GM12801 (cell line): Measurements from ENCODE around the gene RXFP4.

Experiments
- TF ChIP-seq, protein P1 (sequence below): IDR thresholded peaks from one replicate; pipeline ENCODE4 v1.5.1; 2011; ENCODE audit warnings: control low read depth; ENCODE audit not compliant: insufficient read length; ENCODE audit errors: extremely low read depth

Gene RXFP4

DNA sequence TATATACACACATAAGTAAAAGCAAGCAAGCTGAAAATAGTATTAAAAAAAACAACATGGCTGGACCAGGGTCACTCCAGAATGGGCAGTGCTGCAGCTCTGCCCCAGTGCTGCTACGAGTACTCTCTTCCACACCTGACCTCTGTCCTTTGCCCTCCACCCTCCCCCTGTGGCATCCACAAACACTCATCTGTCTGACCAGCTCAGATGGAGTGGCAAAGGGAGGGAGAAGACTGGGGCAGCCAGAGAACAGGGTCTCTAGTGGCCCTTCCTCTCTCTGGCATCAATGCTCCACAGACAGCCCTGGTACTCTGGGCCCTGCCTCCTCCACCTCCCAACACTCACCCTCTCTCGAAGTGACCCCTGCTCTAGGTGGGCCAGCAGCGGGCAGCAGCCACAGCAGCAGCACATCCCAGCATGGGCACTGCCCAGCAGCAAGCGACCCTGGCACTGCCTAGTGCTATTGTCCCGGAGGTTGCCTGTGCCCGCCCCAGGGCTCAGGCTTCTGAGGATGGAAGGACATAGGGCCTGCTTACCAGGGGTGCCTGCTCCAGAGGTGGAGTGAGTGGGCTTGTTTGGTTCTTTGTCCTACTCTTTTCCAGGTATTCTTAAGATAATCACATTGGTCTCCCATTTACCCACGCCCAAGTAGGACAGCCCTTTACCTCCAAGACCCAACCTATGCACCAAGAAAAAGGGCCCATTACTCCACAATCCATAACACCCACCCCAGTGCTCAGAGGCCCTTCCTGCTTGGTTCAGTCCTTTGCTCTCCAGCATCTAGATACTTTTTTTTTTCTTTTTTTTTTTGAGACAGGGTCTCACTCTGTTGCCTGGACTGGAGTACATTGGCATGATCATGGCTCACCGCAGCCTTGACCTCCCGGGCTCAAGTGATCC, 30.7 kb downstream of the RXFP4 start:
- TF ChIP-seq, protein P1, sequence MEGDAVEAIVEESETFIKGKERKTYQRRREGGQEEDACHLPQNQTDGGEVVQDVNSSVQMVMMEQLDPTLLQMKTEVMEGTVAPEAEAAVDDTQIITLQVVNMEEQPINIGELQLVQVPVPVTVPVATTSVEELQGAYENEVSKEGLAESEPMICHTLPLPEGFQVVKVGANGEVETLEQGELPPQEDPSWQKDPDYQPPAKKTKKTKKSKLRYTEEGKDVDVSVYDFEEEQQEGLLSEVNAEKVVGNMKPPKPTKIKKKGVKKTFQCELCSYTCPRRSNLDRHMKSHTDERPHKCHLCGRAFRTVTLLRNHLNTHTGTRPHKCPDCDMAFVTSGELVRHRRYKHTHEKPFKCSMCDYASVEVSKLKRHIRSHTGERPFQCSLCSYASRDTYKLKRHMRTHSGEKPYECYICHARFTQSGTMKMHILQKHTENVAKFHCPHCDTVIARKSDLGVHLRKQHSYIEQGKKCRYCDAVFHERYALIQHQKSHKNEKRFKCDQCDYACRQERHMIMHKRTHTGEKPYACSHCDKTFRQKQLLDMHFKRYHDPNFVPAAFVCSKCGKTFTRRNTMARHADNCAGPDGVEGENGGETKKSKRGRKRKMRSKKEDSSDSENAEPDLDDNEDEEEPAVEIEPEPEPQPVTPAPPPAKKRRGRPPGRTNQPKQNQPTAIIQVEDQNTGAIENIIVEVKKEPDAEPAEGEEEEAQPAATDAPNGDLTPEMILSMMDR = no peak

DNA sequence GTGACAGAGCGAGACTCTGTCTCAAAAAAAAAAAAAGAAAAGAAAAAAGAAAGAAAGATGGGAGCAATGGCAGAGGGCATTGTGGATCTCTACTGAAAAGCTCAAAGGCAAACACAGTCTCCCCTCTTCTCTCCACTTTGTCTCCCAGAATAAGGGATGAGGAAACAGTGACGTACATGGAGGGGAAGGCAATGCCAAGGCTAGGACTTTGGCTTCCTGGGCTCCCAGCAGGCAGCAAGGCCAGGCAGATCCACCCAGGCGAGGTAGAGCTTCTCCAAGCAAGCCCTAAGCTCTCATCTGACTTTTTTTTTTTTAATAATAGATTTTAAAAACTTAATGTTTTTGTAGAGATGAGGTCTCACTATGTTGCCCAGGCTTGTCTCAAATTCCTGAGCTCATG, 32.3 kb downstream of the RXFP4 start:
- TF ChIP-seq, protein P1 = no peak

DNA sequence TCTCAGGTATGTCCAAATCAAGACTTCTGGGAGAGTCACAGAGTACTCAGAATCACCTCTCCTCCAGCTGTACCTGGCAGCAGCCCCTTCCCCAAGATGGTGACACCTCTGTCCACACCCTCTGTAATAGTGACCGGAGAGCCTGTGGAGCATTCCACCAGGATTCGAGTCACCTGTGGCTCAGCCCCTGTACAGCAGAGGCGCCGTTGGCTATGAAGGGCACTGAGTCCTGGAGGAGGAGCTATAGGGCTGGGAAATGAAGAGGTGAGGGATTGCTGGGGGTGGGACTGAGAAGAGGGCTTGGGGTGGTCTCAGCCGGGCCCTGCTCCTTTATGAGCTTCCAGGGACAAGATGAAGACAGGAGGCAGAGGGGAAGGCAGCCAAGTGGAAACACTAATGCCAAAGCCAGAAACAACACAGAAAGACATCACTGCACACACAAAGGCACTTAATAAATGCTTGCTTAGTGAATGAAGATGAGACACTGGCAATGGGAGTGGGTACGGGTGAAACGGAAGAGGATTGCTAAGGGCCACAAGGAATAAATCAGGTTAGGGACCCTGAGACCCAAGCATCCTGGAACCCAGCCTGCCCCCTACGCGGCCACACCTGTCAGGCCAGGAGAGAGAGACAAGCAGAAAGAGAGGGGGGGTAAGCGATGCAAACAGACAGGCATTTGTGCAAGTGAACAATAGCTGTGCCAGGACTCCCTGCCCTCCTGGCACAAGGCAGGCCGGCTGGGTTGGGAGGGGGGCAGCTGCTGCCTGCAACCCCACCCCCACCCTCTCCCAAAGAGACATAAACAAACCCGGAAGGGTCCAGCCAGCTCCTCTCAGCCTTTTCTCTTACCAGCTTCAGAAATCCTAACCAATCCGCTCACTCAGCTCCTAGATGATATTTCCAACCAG, 33.0 kb downstream of the RXFP4 start:
- TF ChIP-seq, protein P1 = no peak

DNA sequence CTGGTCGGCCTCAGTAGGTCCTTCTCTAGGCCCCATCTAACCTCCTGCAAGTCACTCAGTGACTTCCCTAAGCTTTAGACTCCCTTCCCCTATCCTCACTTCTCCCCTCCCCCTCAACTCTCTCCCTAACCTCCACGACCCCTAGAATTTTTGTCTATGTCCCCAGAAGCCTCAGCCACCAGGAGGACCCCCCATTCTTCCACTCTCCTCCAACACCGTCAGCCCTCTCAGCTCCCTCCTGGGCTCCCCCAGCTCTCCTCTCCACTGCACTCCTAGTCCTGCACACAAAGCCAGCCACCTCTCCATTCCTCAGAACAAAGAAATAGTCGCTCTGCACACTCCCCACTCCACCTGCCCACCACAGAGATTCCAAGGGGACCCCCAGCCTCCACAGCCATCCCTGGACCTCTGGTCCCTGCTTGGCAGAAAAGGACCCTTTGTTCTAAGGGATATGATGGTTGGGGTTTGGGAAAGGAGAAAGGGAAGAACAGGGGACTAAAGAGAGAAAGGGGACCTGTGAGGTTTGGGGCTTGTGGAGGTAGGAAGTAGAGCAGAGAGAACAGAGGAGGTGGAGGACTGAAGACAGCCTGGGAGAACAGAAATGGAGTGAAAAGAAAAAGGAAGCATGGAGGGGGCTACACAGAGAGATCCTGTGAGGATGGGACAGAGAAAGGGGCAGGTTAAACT, 34.1 kb downstream of the RXFP4 start:
- TF ChIP-seq, protein P1 = no peak

DNA sequence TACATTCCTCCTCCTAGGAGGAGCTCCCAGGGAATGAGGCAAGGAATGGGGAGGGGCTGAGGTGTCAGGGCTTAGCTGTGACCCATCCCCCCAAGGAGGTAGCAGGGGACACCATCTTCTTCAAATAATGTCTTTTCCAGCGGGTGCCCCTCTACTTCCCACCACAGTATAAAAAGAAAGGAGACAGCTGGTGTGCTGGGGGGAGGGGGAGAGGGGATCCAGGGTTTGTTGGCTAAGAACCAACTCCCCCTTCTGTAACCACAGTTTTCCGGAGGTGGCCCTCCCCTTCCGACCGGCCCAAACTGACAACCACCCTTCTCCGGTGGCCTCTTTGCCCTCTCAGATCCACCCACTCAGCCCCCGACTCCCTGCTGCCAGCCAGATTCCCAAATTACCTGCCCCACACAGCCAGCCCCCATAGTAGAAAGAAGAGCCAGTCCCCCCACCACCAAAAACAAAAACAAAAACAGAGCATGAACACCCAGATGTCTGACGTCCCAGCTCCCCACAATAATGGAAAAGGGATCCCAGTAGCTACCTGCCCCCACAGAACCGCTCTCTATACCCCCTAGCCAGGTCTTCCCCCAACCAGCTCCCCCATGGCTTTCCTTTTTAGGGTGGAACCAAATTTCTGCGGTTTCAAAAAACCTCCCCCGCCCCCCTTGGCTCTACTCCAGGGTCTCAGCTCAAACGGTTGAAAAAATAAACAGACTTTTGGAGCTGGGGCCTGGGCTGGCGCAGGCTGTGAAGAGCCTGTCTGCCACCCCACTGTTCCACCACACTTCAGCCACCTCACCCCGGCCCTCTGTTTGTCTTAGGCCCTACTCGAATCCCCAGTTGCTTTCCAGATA, 34.8 kb downstream of the RXFP4 start:
- TF ChIP-seq, protein P1 = no peak

DNA sequence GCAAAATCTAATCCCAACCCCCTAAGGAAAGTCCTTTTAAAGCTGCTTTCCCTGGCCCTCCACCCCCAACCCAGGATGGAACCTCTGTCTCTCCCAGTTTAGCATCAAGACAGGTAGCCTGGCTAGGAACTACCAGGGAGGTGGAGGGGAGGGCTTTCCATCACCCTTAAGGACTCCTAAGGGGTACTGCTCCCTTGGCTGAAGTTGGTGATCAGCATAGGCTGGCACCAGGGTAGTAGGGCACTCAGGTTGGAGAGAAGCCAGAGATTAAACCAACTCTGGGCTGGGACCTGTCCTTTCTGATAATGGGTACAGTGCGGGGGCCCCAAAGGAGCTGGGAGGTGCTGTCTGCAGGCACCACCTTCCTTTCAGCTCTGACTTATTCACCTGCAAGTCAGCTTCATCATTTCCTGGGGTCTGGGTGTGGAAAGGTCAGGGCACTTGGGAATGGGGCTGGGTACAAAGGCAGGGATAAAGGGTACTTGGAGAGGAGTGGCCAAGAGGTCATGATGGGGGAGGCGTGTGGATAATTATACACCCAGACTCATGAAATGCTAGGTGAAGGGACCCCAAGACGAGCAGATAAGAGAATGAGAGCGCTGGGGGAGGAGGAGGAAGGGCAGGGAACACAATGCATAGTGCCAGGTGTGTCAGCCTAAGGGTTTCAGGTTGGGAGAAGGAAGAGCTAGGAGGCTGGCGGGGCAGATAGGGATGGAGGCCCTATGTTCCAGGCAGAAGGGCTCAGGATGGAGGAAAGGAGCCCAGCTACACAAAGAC, 35.7 kb downstream of the RXFP4 start:
- TF ChIP-seq, protein P1 = no peak
